EL (cell line): ENCODE data around the gene PARPBP.
"Not testable (repeated sequence)": the region's sequence is repeated elsewhere in the genome, so short reads cannot be mapped to it uniquely, and the experiment has no call there.

Source experiments
- DNase-seq: peaks from one replicate; pipeline ENCODE4 v3.0.0-alpha.2; 2016

Gene PARPBP

DNA sequence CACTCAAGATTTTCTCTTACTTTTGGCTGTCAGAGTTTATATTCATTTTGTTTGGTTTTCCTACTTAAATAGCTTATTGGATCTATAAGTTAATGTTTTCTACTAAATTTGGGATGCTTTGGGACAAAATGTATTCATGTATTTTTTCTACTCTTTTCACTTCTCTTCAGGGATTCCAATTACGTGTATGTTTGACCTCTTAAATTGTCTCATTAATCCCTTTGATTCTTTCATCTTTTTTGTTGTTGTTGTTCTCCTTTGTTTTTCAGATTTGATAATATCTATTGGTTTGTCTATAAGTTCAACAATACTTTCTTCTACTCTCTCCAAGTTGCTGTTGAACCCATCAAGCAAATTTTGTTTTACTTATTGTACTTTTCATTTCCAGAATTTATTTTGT, 43.4 kb downstream of the PARPBP start:
- DNase-seq = no peak

- no peak for DNase-seq
Observed at GRCh38 chr12:102167821-102168604, 48.0 kb downstream of the PARPBP start.

GRCh38 chr12:102169922-102170621, 50.1 kb downstream of the PARPBP start:
- DNase-seq = peak; percentile 18

DNA sequence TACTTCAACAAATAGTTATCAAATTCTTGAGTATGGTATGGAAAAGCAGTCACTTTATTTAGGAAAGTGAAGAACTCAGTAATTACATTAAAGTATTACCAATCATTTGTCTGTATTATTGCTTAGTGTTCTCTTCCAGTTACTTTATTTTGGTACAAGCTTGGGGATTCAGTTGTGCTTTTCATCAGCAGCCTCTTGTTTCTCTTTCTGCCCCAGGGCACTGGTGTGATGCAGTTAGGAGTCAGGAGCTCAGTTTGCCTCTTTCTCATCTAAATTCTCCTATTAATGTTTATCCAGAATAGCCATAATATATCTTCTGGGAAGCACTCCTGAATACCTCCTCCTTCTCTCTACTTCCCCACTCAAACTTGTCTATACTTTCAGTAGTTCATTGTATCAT, 52.0 kb downstream of the PARPBP start:
- peak; percentile 29 for DNase-seq

GRCh38 chr12:102172436-102172835, 52.5 kb downstream of the PARPBP start:
- DNase-seq = peak; percentile 44

GRCh38 chr12:102174117-102174516, 54.1 kb downstream of the PARPBP start:
- no peak for DNase-seq

GRCh38 chr12:102174761-102175160, 54.8 kb downstream of the PARPBP start:
- DNase-seq = no peak

DNA sequence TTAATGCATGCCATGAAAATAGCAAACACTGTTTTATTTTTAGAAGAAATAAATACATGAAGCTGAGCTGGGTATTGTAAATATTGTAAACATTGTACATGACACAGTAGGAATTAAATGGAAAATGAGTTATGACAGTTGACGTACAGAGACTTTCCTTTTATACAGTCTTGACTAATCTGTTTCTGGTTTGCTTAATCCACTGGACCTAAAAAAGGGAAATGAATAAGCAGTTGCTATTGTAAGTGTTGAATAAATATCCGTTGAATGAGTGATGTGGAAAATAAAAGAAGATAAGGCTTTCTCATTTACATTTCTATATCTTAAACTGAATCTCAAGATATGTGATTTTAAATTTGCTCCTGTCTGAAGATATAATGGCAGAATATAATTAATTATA, 62.7 kb downstream of the PARPBP start:
- no peak for DNase-seq

GRCh38 chr12:102195826-102196225, 75.8 kb downstream of the PARPBP start:
- no peak for DNase-seq

- peak; percentile 30 for DNase-seq
Observed at GRCh38 chr12:102197789-102198188, 77.8 kb downstream of the PARPBP start, which contains the start of gene PMCH. Gene PMCH (minus strand): TSS chr12:102197833. CDS start chr12:102197770, 63 bp downstream.

- no peak for DNase-seq
Observed at GRCh38 chr12:102201436-102202061, 81.6 kb downstream of the PARPBP start.

- DNase-seq = no peak
Observed at GRCh38 chr12:102202556-102202955, 82.6 kb downstream of the PARPBP start.

- no peak for DNase-seq
Observed at GRCh38 chr12:102204025-102204424, 84.0 kb downstream of the PARPBP start.

- DNase-seq = peak; percentile 67
Observed at GRCh38 chr12:102215992-102216691, 96.2 kb downstream of the PARPBP start.

GRCh38 chr12:102220736-102221135, 100.8 kb downstream of the PARPBP start:
- no peak for DNase-seq

DNA sequence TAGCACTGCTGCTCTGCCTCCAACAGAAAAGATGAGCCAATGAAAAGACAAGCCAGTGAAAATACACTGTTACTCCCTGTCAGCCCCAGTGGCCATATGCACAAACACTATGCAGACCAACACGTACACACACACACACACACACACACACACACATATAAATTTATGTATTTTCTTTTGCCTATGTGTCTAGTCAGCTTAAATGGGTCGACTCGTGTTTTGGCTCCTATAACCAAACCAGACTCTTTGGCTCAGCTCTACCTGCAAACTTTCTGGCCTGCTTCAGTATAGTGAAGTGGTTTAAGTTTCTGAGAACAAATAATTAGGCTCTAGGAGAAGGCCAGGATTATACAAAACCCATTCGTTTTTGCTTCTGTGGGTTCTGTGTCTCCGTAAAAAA, 108.0 kb downstream of the PARPBP start:
- DNase-seq = no peak

GRCh38 chr12:102232036-102232435, 112.1 kb downstream of the PARPBP start:
- DNase-seq = no peak

GRCh38 chr12:102232446-102232845, 112.5 kb downstream of the PARPBP start:
- DNase-seq = peak; percentile 3

GRCh38 chr12:102234599-102234998, 114.6 kb downstream of the PARPBP start:
- no peak for DNase-seq

GRCh38 chr12:102240859-102241258, 120.9 kb downstream of the PARPBP start:
- not testable (repeated sequence) for DNase-seq
